NCI-H526 treated with DMSO at 0.1 percent for 48 hours (cell line): ENCODE data around the gene ACKR3.

Source experiments
- DNase-seq: peaks from one replicate; lab custom pipeline; 2025; lab: John Stamatoyannopoulos, UW

The ACKR3 gene

GRCh38 chr2:236587861-236588815 is 18.5 kb downstream of the ACKR3 start:
- DNase-seq = no peak

DNA sequence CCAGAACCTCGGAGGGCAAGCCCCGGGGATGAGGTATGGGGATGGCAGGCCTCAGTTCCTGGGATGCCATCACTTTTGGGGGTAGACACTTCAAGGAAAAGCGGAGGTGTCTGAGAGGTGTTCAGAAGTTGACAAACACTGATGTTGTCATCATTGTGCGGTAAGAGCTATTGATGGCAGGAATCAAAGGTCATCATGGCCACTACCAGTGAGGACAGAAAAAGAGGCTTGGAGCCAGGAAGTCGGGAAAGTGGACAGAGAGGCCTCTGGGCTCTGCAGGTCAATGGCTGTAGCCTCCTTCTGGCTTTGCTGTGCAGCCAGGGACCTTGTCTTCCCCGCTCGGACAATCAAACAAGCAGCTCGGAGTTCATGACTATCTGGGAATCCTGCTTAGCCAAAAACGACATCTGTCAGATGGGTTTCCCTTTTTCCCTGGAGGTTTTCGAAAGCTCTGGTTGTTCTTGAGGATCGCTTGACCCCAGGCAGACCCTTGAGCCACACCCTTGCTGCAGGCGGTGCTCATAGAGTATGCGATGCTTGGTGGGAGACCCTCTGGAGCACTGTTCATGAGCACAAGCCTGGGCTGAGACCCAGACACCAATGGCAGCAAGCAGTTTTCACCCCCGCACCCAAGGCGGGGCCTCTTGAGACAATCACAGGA is 19.4 kb downstream of the ACKR3 start:
- DNase-seq = no peak

DNA sequence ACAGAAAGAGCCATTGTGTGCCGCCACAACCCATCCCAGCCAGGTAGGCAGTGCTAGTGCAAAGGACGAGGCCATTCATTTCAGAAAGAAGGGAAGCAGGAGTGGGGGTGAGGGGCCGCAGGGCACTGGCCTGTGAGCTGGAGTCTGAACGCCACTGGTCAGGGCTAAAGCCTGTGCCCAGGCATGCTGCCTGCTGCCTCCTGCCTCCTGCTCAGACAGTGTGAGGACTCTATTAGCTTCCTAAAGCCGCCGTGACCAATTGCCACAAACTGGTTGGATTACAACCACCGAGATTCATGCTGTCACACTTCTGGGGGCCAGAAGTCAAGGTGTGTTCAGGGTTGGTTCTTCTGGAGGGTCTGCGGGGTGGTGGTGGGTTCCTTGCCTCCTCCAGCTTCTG is 21.2 kb downstream of the ACKR3 start:
- no peak for DNase-seq

- DNase-seq = no peak
Observed at GRCh38 chr2:236592821-236593220, 23.2 kb downstream of the ACKR3 start.

DNA sequence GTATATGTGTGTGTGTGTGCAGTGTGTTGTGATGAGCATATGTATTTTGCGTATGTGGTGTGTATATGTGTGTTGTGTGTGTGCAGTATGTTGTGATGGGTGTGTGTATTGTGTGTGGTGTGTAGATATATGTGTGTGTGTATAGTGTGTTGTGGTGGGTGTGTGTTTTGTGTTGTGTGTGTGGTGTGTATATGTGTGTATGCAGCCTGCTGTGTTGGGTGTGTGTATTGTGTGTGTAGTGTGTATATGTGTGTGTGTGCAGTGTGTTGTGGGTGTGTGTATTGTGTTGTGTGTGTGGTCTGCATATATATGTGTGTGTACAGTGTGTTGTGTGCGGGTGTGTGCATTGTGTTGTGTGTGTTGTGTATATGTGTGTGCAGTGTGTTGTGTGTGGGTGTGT is 23.9 kb downstream of the ACKR3 start:
- DNase-seq = no peak

GRCh38 chr2:236593956-236594355 is 24.3 kb downstream of the ACKR3 start:
- DNase-seq = no peak

DNA sequence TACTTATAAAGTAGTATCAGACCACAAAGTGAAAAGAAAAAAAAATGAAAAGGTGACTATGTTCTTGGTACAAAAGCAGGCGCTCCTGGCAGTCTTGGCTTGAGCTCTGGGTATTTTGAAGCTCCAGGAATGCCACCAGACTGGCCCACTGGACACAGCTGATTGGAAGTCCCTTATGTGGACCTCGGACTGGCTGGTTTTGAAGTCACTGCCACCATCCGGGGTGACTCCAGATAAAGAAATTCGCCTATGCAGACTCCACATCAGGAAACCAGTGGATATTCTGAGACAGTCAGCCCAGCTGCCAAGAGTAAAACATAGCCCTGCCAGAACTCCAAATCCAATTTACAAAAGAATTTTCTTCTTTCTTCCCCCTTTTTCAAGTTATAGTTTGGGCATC is 28.0 kb downstream of the ACKR3 start:
- DNase-seq = no peak

GRCh38 chr2:236599059-236599458 is 29.4 kb downstream of the ACKR3 start:
- no peak for DNase-seq

GRCh38 chr2:236600158-236600557 is 30.5 kb downstream of the ACKR3 start:
- DNase-seq = no peak

- DNase-seq = no peak
Observed at GRCh38 chr2:236600892-236601291, 31.3 kb downstream of the ACKR3 start.

DNA sequence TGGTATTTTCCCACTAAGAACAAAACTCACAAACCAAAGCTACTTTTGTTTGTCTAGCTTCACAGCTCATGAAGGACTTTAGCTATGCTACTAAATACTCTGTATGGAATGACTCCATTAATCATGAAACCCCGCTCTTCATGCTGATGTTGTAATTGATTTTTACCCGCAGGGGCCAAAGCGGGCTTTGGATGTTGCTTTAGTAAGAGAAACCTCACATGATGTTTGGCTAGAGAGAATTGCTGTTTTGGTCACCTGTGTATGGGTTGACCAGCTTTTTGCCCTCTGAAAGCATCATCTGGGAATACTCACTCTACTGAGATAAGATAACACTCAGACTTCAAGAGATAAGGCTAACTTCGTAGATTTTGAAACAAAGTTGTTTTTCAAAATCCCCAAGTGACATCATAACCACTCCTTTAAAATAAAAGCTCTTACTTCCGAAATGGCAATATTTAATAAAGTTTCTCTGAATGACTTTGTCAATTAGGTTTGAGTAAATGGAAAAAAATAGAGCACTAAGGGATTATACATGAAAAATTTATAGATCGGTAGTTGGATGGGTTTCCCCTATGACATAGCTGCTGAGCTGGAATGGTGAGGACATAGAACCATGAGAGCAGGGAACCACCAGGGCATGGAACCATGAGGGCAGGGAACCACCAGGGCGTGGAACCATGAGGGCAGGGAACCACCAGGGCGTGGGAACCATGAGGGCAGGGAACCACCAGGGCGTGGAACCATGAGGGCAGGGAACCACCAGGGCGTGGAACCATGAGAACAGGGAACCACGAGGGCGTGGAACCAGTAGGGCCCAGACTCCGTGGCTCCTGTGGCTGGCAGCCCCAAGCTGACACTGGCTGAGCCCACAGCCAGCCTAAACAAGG is 31.9 kb downstream of the ACKR3 start:
- no peak for DNase-seq

GRCh38 chr2:236602678-236603077 is 33.1 kb downstream of the ACKR3 start:
- no peak for DNase-seq

DNA sequence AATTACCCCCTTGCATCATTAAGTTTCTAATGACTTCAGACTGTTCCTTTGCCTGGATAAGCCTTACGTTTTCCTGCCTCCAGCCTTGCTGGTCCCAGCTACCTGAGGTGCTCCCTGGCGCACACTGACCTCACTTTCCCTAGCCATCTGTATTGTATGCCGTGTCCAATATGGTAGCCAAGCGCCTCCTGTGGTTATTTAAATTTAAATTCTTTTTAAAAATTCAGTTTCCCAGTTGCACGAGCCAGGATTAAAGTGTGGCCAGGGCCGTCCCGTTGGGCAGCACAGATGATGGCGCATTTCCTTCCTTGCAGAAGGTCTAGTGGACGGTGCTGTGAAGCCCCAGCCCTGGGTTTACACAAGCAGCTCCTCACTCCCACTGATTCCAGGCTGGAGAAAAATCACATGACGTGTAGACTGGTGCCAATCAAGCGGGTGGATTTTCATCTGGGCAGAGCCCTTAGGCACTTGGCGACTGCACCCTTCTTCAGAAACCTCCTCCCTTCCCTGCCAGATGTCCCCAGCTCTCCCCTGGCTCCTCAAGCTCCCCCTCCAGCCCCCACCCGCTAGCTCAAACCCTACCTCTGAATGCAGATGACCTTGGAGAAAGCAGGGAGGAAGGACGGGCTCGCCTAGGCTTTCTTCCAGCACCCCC is 33.9 kb downstream of the ACKR3 start:
- DNase-seq = no peak

DNA sequence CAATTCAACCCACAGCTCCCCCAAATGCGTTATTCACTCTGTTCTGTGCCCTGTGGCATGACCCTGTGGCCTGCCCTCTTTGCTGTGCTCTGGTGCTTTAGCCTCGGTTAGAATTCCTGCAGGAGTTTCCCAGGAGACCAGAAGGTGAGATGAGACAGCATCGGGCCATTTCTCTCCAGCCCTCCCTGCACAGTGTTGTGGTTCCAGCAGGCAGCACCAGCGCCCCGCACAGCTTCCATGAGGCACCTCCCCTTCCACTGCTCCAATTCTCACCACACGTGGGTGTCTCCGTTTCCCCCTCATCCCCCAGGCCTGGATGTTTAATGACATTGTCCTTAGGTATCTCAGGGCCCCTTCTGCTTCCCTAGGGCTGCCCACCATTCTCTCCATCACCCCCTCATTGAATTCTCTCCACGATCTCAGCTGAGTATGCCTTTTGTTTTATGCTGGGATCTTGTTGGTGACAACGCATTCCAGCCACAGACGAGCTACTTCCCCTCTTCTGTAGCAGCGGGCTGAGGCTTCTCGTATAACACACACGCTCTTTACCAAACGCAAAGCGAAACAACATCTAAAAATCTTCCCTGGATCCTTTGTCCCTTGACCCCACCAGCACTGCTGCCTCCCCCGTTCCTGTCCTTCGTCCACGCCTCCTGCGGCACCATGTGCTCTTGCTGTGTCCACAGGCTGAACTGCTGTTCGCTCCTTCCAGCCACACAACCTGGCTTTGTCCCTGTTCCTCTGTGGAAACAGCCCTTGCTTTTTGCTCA is 35.1 kb downstream of the ACKR3 start:
- no peak for DNase-seq

DNA sequence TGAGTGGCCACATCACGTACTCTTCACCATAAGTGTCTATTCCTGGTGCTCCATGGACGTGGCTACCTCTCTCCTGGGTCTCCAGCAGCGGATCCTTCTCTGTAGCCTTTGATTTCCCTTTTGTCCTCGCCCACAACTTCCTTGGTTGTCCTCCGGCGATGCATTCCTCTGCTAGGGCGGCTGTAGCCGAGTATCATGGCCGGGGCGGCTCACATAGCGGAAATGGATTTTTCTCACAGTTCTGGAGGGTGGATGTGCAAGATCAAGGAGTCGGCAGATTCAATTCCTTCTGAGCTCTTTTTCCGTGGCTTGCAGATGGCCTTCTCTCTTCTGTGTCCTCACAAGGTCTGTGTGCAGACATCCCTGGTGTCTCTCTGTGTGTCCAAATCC is 35.7 kb downstream of the ACKR3 start:
- no peak for DNase-seq

- DNase-seq = no peak
Observed at GRCh38 chr2:236606023-236606422, 36.4 kb downstream of the ACKR3 start.

DNA sequence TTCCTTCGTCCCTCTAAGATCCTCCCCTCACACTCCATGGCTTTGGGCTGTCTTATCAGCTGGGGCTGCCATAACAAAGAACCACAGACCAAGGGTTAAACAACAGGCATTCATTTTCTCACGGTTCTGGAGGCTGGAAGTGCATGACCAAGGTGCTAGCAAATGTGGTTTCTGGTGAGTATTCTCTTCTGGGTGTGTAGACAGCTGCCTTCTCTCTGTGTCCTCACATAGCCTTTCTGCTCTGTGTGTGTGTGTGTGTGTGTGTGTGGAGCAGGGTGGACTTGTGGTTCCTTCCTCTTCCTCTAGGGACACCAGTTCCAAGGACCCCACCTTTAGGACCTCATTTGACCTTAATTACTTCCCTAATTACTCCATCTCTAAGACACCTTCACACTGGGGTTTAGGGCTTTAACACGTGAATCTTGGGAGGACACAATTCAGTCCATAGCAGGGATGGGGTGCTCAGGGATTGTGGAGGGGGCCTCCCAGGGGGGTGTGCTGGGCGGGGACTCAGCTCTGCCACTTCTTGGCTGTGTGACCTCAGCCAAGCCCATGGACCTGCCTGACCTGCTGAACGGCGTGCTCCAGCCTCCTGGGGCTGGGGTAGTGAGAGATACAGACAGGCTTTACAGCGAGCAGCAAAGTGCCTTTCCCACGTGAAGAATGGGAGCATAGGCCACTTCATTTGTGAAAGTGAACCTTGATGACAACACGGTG is 38.0 kb downstream of the ACKR3 start:
- no peak for DNase-seq

- no peak for DNase-seq
Observed at GRCh38 chr2:236608188-236608525, 38.5 kb downstream of the ACKR3 start.

DNA sequence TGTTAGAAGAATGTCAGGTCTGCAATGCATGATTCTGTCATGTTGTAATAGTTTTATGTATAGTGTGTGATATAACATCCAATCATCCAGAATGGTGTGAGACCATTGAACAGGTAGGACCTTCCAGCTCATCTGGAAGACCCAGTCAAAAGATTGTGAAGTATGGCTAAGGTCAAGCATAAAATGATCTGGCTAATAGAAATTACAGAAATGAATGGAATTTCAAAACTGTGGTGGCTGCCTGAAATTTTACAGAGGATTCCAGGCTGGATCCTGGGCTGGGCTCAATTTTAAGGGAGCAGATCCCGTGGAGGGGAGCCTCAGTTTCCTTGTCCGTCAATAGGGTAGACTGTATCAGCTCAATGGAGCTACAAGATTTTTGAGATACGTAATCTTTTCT is 39.1 kb downstream of the ACKR3 start:
- DNase-seq = no peak

DNA sequence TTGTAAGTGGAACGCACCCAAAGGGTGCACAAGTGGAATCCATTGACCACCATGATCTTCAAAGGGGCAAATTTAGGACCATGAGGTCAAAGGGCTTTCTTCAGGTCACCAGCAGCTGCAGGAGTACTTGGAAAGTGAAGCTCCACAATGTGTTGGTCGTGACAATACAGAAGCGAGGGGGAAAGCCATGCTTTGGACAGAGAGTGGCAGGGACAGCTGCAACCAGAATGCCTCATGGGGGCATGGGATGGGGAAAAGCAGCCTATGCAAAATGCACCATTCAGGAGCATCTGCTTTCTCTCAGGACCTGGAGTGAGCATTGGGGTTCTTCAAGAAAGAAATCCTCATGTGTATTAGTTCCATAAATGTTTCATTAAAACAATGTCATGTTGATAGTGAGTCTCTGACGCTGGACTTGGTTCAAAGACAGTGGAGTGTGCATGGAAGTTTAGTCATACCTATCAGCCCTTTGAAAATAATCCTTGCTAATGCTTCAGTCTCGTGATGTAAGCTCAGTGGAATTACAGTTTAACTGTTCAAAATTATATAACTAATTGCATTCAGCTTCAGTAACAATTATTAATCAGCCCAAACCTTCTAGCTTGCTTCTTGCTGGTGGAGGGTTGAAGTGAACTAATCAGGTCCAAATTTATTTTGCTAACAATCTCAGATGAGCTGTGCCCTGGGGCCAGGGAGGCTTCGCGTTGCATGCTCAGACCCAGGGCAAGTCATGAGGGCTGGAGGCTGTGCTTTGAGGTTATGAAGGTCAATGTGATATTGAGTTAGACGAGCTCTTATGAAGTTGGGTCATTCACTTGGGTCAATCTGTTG is 41.6 kb downstream of the ACKR3 start:
- DNase-seq = no peak
